Suprapubic skin (tissue), 4 donors: ENCODE measurements around the gene HFM1. TPM values are rescaled to one million over a fixed set of nuclear protein-coding genes. Genes with fewer than 3 reads are reported as not detected.

Experiments used
- DNase-seq, 2 donors: peaks; one replicate each; pipeline ENCODE4 v3.0.0-alpha.2; 2019; ENCODE audit warnings: low spot score in 2 of 2
- H3K27ac ChIP-seq: fragments of 200-600 bp; sonication (generic); one replicate; pipeline ENCODE4 v1.5.1; 2019
- H3K27me3 ChIP-seq: fragments of 200-600 bp; sonication (generic); one replicate; pipeline ENCODE4 v1.5.1; 2019
- H3K36me3 ChIP-seq: fragments of 200-600 bp; sonication (generic); one replicate; pipeline ENCODE4 v1.5.1; 2019
- H3K4me1 ChIP-seq: fragments of 200-600 bp; sonication (generic); one replicate; pipeline ENCODE4 v1.5.1; 2019
- H3K4me3 ChIP-seq: fragments of 200-600 bp; sonication (generic); one replicate; pipeline ENCODE4 v1.5.1; 2019; ENCODE audit warnings: mild to moderate bottlenecking
- H3K9me3 ChIP-seq: fragments of 200-600 bp; sonication (generic); one replicate; pipeline ENCODE4 v1.5.1; 2019
- CTCF ChIP-seq, 2 donors: fragments of 200-600 bp in 1 of 2; fragments of 450-650 bp in 1 of 2; sonication (generic) in 1 of 2; IDR thresholded peaks; one replicate each; pipeline ENCODE4 v1.5.1; 2016 to 2019; ENCODE audit warnings: antibody characterized with exemption in 2 of 2, mild to moderate bottlenecking in 1 of 2, moderate library complexity in 1 of 2
- EP300 ChIP-seq: sonication (generic); formaldehyde crosslinking; IDR thresholded peaks from one replicate; pipeline ENCODE4 v1.6.1; 2017; ENCODE audit warnings: antibody characterized with exemption
- POLR2A ChIP-seq, 2 donors: fragments of 450-650 bp; IDR thresholded peaks; one replicate each; pipeline ENCODE4 v1.6.1; 2017; ENCODE audit warnings: antibody characterized with exemption in 2 of 2, mild to moderate bottlenecking in 2 of 2, moderate library complexity in 2 of 2
- POLR2AphosphoS5 ChIP-seq, 3 donors: sonication (generic); formaldehyde crosslinking; IDR thresholded peaks; one replicate each; pipeline ENCODE4 v1.6.1; 2017; ENCODE audit warnings: antibody characterized with exemption in 3 of 3
- WGBS: methylation state at CpG from one replicate; pipeline ENCODE4 v1.1.5; 2018; 5-methylcytosine and 5-hydroxymethylcytosine counted together
- total RNA-seq, 4 donors: library from RNA; depleted of rRNA; stranded (reverse); fragments of >200 nt; gene quantifications; one replicate each; pipeline ENCODE4 v1.1.0, GENCODE V29; 2016

The HFM1 gene
- total RNA-seq, 4 donors from 2014 or later: 1.0 TPM; not detected in 3

GRCh38 chr1:91402023-91402422, 2.6 kb downstream of the HFM1 start:
- DNase-seq: no peak
- H3K36me3 ChIP-seq: no peaks in the 10 kb centered on the region

GRCh38 chr1:91400133-91400725, 4.4 kb downstream of the HFM1 start:
- Histone ChIP-seq H3K9me3 (no peaks in the 10 kb centered on the region), H3K27ac (no peak overlapping the region), H3K4me3 (no peak overlapping the region), H3K4me1 (no peaks in the 10 kb centered on the region), H3K36me3 (no peaks in the 10 kb centered on the region), H3K27me3 (peaks cover 5% of the 10 kb centered on the region)
- no peak for DNase-seq
- 60% methylated on average over 6 of the region's 6 CpGs for WGBS
- TF ChIP-seq POLR2AphosphoS5 (IDR thresholded peaks at IDR 0.05): no peak
- TF ChIP-seq POLR2A (IDR thresholded peaks at IDR 0.05): no peak
- TF ChIP-seq CTCF (IDR thresholded peaks at IDR 0.05): no peak
- no peak for TF ChIP-seq EP300

More at GRCh38 chr1:91402023-91402422, 2.6 kb downstream of the HFM1 start:
- WGBS: 32% methylated on average over 3 of the region's 3 CpGs
- Histone ChIP-seq H3K9me3 (no peaks in the 10 kb centered on the region), H3K27ac (no peak overlapping the region), H3K4me3 (no peak overlapping the region), H3K27me3 (peaks cover 7% of the 10 kb centered on the region), H3K4me1 (no peaks in the 10 kb centered on the region)
- peak; percentile 7 to 19 for TF ChIP-seq CTCF (IDR thresholded peaks at IDR 0.05)
- no peak for TF ChIP-seq EP300

- TF ChIP-seq CTCF (IDR thresholded peaks at IDR 0.05): no peak
- Histone ChIP-seq H3K27me3 (no peaks in the 10 kb centered on the region), H3K4me3 (no peak overlapping the region), H3K4me1 (no peaks in the 10 kb centered on the region), H3K36me3 (no peaks in the 10 kb centered on the region), H3K9me3 (no peaks in the 10 kb centered on the region), H3K27ac (no peak overlapping the region)
- no peak for DNase-seq
- 57% methylated on average over 1 of the region's 1 CpG for WGBS
Measured at GRCh38 chr1:91398291-91398690, 6.3 kb downstream of the HFM1 start.

GRCh38 chr1:91397605-91398004, 7.0 kb downstream of the HFM1 start:
- no peak overlapping the region for H3K4me3 ChIP-seq
- TF ChIP-seq CTCF (IDR thresholded peaks at IDR 0.05) (no peak), POLR2A (IDR thresholded peaks at IDR 0.05) (no peak), POLR2AphosphoS5 (IDR thresholded peaks at IDR 0.05) (no peak)
- H3K9me3 ChIP-seq: no peaks in the 10 kb centered on the region
- no peaks in the 10 kb centered on the region for H3K36me3 ChIP-seq
- WGBS: 71% methylated on average over 4 of the region's 4 CpGs
- no peak for DNase-seq
- no peak overlapping the region for H3K27ac ChIP-seq
- no peaks in the 10 kb centered on the region for H3K4me1 ChIP-seq
- no peaks in the 10 kb centered on the region for H3K27me3 ChIP-seq

- Histone ChIP-seq H3K27me3 (no peaks in the 10 kb centered on the region), H3K4me3 (no peak overlapping the region), H3K27ac (no peak overlapping the region), H3K4me1 (no peaks in the 10 kb centered on the region), H3K9me3 (no peaks in the 10 kb centered on the region), H3K36me3 (no peaks in the 10 kb centered on the region)
- DNase-seq: no peak
- TF ChIP-seq POLR2A (IDR thresholded peaks at IDR 0.05): no peak
- 78% methylated on average over 1 of the region's 1 CpG for WGBS
Measured at GRCh38 chr1:91393042-91393441, 11.6 kb downstream of the HFM1 start.

GRCh38 chr1:91386109-91386508, 18.5 kb downstream of the HFM1 start:
- no peak for TF ChIP-seq POLR2A (IDR thresholded peaks at IDR 0.05)
- no peak overlapping the region for H3K4me3 ChIP-seq
- 93% methylated on average over 2 of the region's 2 CpGs for WGBS
- H3K4me1 ChIP-seq: no peaks in the 10 kb centered on the region
- DNase-seq: no peak
- H3K27me3 ChIP-seq: no peaks in the 10 kb centered on the region
- H3K36me3 ChIP-seq: no peaks in the 10 kb centered on the region
- no peak overlapping the region for H3K27ac ChIP-seq
- H3K9me3 ChIP-seq: no peaks in the 10 kb centered on the region
